Fibroblast of gingiva (primary cell): ENCODE results near the gene CCDC197.

ENCODE experiments used
- DNase-seq: peaks from one replicate; pipeline ENCODE4 v3.0.0-alpha.2; 2011; ENCODE audit warnings: low read depth

The CCDC197 gene

GRCh38 chr14:94026173-94026888 lies 29.2 kb downstream of the CCDC197 start, which contains the start of gene OTUB2:
Gene OTUB2, plus strand, starts transcription at chr14:94026340. Its CDS starts 198 bp downstream, at chr14:94026538.
- peak; percentile 99 for DNase-seq

- DNase-seq: no peak
Observed at GRCh38 chr14:94026889-94027469, 29.9 kb downstream of the CCDC197 start.

GRCh38 chr14:94027566-94028449 lies 30.7 kb downstream of the CCDC197 start:
- DNase-seq: no peak

- no peak for DNase-seq
Observed at GRCh38 chr14:94028450-94028826, 31.3 kb downstream of the CCDC197 start.

GRCh38 chr14:94029265-94029664 lies 32.2 kb downstream of the CCDC197 start:
- no peak for DNase-seq

- DNase-seq: no peak
Observed at GRCh38 chr14:94029671-94030203, 32.6 kb downstream of the CCDC197 start.

GRCh38 chr14:94030571-94030970 lies 33.5 kb downstream of the CCDC197 start:
- DNase-seq: no peak

GRCh38 chr14:94031161-94031882 lies 34.2 kb downstream of the CCDC197 start:
- DNase-seq: no peak

- no peak for DNase-seq
Observed at GRCh38 chr14:94031883-94032279, 34.8 kb downstream of the CCDC197 start.

GRCh38 chr14:94034886-94035285 lies 37.8 kb downstream of the CCDC197 start:
- no peak for DNase-seq

GRCh38 chr14:94036313-94037167 lies 39.4 kb downstream of the CCDC197 start:
- DNase-seq: peak; percentile 54

- DNase-seq: no peak
Observed at GRCh38 chr14:94037954-94038353, 40.9 kb downstream of the CCDC197 start.

GRCh38 chr14:94038510-94038909 lies 41.4 kb downstream of the CCDC197 start:
- no peak for DNase-seq

GRCh38 chr14:94038921-94039629 lies 42.0 kb downstream of the CCDC197 start:
- no peak for DNase-seq

- no peak for DNase-seq
Observed at GRCh38 chr14:94040247-94040646, 43.1 kb downstream of the CCDC197 start.

GRCh38 chr14:94040796-94041195 lies 43.7 kb downstream of the CCDC197 start:
- DNase-seq: no peak

GRCh38 chr14:94041551-94042346 lies 44.6 kb downstream of the CCDC197 start:
- DNase-seq: peak; percentile 91

- no peak for DNase-seq
Observed at GRCh38 chr14:94042433-94043091, 45.5 kb downstream of the CCDC197 start.
